SH-SY5Y (cell line): ENCODE measurements around the gene GAS2L3.

Experiments used
- GATA2 ChIP-seq: IDR thresholded peaks from 2 replicates; pipeline ENCODE4 v1.6.1; 2011; ENCODE audit warnings: mild to moderate bottlenecking, low read depth, low read length
- GATA3 ChIP-seq: IDR thresholded peaks from 2 replicates; pipeline ENCODE4 v1.6.1; 2011; ENCODE audit warnings: low read depth, mild to moderate bottlenecking, low read length, moderate library complexity

DNA sequence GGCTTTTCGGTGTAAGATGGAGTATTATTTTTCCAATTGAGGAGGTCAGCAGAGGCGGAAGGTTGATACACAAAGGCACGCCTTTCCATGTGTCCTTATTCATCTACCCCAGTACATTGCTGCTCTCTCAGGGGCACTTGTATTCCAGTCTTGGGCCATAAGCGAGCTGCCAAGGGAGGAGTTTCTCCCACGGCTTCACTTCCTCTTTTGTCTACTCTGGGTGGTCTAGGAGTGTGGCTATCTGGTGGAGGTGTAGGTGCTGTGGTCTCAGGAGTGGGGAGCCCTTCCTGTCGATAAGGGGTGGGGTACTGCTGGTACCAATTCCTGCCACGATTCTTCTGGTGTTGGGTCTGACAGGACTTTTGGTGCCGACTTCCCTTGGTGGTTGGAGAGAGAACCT, 73.4 kb downstream of the GAS2L3 start:
- TF ChIP-seq GATA2: no peak
- no peak for TF ChIP-seq GATA3
